GM23338 (cell line): ENCODE results near the gene MYH10. TPM values are rescaled to one million over a fixed set of nuclear protein-coding genes. Genes with fewer than 3 reads are reported as not detected.

Experiments
- ATAC-seq: fragments of 200-7000 bp; cut with Tn5 transposase; 3 replicates; pipeline ENCODE4 v1.9.1; 2020
- DNase-seq: peaks from one replicate; pipeline ENCODE4 v3.0.0-alpha.2; 2015; ENCODE audit warnings: low spot score
- H2AFZ ChIP-seq: fragments of 200-600 bp; sonication (generic); 2 replicates; pipeline ENCODE4 v1.8.0; 2016; ENCODE audit warnings: antibody characterized with exemption, mild to moderate bottlenecking, moderate library complexity
- H3F3A ChIP-seq: fragments of 200-600 bp; sonication (generic); replicated peaks from 2 replicates; pipeline ENCODE4 v1.8.0; 2017; ENCODE audit warnings: antibody characterized with exemption, mixed run types, low read depth
- H3K27ac ChIP-seq: fragments of 200-600 bp; sonication (generic); 2 replicates; pipeline ENCODE4 v1.6.1; 2016; ENCODE audit warnings: low read depth
- H3K27me3 ChIP-seq: fragments of 200-600 bp; sonication (generic); 2 replicates; pipeline ENCODE4 v1.8.0; 2016; ENCODE audit warnings: mild to moderate bottlenecking, mixed run types, moderate library complexity; ENCODE audit not compliant: insufficient read depth
- H3K36me3 ChIP-seq: fragments of 200-600 bp; sonication (generic); 2 replicates; pipeline ENCODE4 v1.8.0; 2016; ENCODE audit warnings: mild to moderate bottlenecking; ENCODE audit not compliant: insufficient read depth
- H3K4me1 ChIP-seq: fragments of 200-600 bp; sonication (generic); 2 replicates; pipeline ENCODE4 v1.8.0; 2016; ENCODE audit warnings: mild to moderate bottlenecking, moderate library complexity; ENCODE audit not compliant: insufficient read depth
- H3K4me2 ChIP-seq: fragments of 200-600 bp; sonication (generic); 2 replicates; pipeline ENCODE4 v1.7.1; 2017; ENCODE audit warnings: mixed run types
- H3K4me3 ChIP-seq: fragments of 200-600 bp; sonication (generic); 2 replicates; pipeline ENCODE4 v1.6.1; 2016; ENCODE audit warnings: mixed run types
- H3K79me2 ChIP-seq: fragments of 200-600 bp; sonication (generic); replicated peaks from 2 replicates; pipeline ENCODE4 v1.8.0; 2017; ENCODE audit warnings: mild to moderate bottlenecking; ENCODE audit not compliant: insufficient read depth
- H3K9me2 ChIP-seq: fragments of 200-600 bp; sonication (generic); 2 replicates; pipeline ENCODE4 v1.8.0; 2017; ENCODE audit not compliant: insufficient read depth
- H4K20me1 ChIP-seq: fragments of 200-600 bp; sonication (generic); replicated peaks from 2 replicates; pipeline ENCODE4 v1.8.0; 2017; ENCODE audit warnings: mild to moderate bottlenecking; ENCODE audit not compliant: insufficient read depth
- H3K27ac Mint-ChIP-seq: 2 replicates; pipeline ENCODE4 v1.8.0; 2020; ENCODE audit warnings: inconsistent platforms, mild to moderate bottlenecking, moderate library complexity, mixed read lengths
- H3K27me3 Mint-ChIP-seq: 3 replicates; pipeline ENCODE4 v1.8.0; 2022; ENCODE audit warnings: low read depth, mild to moderate bottlenecking, moderate library complexity, mixed read lengths, inconsistent platforms; ENCODE audit not compliant: insufficient read depth, poor library complexity
- H3K36me3 Mint-ChIP-seq: 3 replicates; pipeline ENCODE4 v1.8.0; 2021; ENCODE audit warnings: low read depth, mild to moderate bottlenecking, inconsistent platforms, moderate library complexity, mixed read lengths
- H3K4me1 Mint-ChIP-seq: 3 replicates; pipeline ENCODE4 v1.8.0; 2020; ENCODE audit warnings: mild to moderate bottlenecking, inconsistent platforms, mixed read lengths
- H3K4me3 Mint-ChIP-seq: 3 replicates; pipeline ENCODE4 v1.8.0; 2021; ENCODE audit warnings: moderate library complexity, mild to moderate bottlenecking, inconsistent platforms, mixed read lengths
- H3K9me3 Mint-ChIP-seq: 3 replicates; pipeline ENCODE4 v1.8.0; 2020; ENCODE audit warnings: moderate library complexity, mild to moderate bottlenecking, inconsistent platforms, mixed read lengths
- CREB1 ChIP-seq: fragments of 250-450 bp; sonication (Bioruptor Pico); IDR thresholded peaks from 2 replicates; pipeline ENCODE4 v1.5.0; 2020; ENCODE audit warnings: low read depth, mild to moderate bottlenecking, moderate library complexity
- EZH2 ChIP-seq: fragments of 200-600 bp; sonication (generic); IDR thresholded peaks from one replicate; pipeline ENCODE4 v1.8.0; 2017; ENCODE audit warnings: antibody characterized with exemption, mild to moderate bottlenecking, low read depth; ENCODE audit not compliant: unreplicated experiment
- NANOG ChIP-seq: IDR thresholded peaks from 2 replicates; pipeline ENCODE4 v1.6.1; 2016; ENCODE audit warnings: antibody characterized with exemption, borderline replicate concordance
- POLR2AphosphoS5 ChIP-seq: IDR thresholded peaks from 2 replicates; pipeline ENCODE4 v1.6.1; 2016; ENCODE audit warnings: antibody characterized with exemption, low read depth
- STAT1 ChIP-seq: IDR thresholded peaks from one replicate; pipeline ENCODE4 v1.6.1; 2016; ENCODE audit warnings: antibody characterized with exemption; ENCODE audit not compliant: unreplicated experiment
- ZNF331 ChIP-seq: fragments of 250-450 bp; sonication (Bioruptor Pico); IDR thresholded peaks from 2 replicates; pipeline ENCODE4 v1.5.0; 2020; ENCODE audit warnings: low read depth, mild to moderate bottlenecking, moderate library complexity
- polyA plus RNA-seq: library from polyadenylated mRNA; unstranded; fragments of >200 nt; fragmentation: Nextera tagmentation; extraction: Ambion mirVana; gene quantifications from 2 replicates; pipeline ENCODE4 v1.2.1, GENCODE V29; 2016
- total RNA-seq: library from RNA; depleted of rRNA; stranded (reverse); fragments of >200 nt; shearing (Covaris generic); gene quantifications from 2 replicates; pipeline ENCODE4 v1.2.3, GENCODE V29; 2014
- TF ChIP-seq, protein P1 (sequence below): fragments of 250-450 bp; sonication (Bioruptor Pico); IDR thresholded peaks from 2 replicates; pipeline ENCODE4 v1.5.0; 2020; ENCODE audit warnings: mild to moderate bottlenecking, moderate library complexity
- TF ChIP-seq, protein P2 (sequence below), 2 experiments: fragments of 200-600 bp in 1 of 2; sonication (generic) in 1 of 2; conservative IDR thresholded peaks; 2 replicates each; pipeline versions ENCODE4 v1.5.1 to v1.6.1; 2016 to 2017; ENCODE audit warnings: antibody characterized with exemption in 2 of 2, low read depth in 2 of 2, mild to moderate bottlenecking in 2 of 2, moderate library complexity in 1 of 2

The MYH10 gene
- total and polyA plus RNA-seq, 2 experiments from 2014 or later = 89.5 to 230 TPM

DNA sequence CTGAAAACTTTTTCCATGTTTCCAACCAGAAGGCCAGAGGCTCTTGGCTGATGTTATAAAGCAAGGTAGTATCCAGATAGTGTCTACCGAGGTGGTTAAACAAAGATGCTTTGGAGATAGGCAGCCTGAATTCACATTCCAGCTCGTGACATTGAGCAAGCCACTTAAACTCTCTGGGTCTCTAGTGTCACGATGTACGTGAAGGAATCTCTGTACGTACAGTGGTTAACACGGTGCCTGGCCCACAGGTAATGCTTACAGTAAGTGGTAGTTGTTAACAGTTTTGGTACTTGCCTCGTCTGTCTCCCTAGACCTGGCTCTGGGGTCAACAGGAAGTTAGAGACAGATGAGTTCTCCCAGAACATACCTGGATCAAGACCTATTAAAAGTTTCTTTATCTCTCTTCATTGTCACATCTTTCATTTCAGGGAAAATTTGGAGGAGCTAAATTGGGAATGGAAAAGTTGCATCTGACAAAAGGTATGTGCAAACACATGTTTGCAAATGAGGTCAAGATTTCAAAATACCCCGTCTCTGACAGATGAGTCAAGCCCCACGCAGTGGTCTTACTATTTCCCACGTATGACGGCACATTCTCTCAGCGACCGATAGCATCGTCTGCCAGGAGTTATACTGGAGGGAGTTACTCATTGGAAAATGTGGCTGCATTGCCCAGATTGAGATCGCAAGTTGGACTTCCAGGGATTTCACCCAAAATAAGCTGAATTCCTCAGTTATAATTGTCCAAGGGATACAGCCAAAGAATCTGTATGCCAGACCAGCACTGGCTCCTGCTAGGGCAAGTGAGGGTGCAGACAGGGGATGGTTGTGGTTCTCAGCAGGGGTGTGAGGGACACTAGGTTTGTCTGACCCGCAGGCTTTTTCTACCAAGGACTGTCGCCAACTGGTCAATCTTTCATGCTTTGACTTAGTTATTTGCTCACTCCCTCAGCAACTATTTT, 18.9 kb upstream of the MYH10 start (continued):
- TF ChIP-seq, protein P1, sequence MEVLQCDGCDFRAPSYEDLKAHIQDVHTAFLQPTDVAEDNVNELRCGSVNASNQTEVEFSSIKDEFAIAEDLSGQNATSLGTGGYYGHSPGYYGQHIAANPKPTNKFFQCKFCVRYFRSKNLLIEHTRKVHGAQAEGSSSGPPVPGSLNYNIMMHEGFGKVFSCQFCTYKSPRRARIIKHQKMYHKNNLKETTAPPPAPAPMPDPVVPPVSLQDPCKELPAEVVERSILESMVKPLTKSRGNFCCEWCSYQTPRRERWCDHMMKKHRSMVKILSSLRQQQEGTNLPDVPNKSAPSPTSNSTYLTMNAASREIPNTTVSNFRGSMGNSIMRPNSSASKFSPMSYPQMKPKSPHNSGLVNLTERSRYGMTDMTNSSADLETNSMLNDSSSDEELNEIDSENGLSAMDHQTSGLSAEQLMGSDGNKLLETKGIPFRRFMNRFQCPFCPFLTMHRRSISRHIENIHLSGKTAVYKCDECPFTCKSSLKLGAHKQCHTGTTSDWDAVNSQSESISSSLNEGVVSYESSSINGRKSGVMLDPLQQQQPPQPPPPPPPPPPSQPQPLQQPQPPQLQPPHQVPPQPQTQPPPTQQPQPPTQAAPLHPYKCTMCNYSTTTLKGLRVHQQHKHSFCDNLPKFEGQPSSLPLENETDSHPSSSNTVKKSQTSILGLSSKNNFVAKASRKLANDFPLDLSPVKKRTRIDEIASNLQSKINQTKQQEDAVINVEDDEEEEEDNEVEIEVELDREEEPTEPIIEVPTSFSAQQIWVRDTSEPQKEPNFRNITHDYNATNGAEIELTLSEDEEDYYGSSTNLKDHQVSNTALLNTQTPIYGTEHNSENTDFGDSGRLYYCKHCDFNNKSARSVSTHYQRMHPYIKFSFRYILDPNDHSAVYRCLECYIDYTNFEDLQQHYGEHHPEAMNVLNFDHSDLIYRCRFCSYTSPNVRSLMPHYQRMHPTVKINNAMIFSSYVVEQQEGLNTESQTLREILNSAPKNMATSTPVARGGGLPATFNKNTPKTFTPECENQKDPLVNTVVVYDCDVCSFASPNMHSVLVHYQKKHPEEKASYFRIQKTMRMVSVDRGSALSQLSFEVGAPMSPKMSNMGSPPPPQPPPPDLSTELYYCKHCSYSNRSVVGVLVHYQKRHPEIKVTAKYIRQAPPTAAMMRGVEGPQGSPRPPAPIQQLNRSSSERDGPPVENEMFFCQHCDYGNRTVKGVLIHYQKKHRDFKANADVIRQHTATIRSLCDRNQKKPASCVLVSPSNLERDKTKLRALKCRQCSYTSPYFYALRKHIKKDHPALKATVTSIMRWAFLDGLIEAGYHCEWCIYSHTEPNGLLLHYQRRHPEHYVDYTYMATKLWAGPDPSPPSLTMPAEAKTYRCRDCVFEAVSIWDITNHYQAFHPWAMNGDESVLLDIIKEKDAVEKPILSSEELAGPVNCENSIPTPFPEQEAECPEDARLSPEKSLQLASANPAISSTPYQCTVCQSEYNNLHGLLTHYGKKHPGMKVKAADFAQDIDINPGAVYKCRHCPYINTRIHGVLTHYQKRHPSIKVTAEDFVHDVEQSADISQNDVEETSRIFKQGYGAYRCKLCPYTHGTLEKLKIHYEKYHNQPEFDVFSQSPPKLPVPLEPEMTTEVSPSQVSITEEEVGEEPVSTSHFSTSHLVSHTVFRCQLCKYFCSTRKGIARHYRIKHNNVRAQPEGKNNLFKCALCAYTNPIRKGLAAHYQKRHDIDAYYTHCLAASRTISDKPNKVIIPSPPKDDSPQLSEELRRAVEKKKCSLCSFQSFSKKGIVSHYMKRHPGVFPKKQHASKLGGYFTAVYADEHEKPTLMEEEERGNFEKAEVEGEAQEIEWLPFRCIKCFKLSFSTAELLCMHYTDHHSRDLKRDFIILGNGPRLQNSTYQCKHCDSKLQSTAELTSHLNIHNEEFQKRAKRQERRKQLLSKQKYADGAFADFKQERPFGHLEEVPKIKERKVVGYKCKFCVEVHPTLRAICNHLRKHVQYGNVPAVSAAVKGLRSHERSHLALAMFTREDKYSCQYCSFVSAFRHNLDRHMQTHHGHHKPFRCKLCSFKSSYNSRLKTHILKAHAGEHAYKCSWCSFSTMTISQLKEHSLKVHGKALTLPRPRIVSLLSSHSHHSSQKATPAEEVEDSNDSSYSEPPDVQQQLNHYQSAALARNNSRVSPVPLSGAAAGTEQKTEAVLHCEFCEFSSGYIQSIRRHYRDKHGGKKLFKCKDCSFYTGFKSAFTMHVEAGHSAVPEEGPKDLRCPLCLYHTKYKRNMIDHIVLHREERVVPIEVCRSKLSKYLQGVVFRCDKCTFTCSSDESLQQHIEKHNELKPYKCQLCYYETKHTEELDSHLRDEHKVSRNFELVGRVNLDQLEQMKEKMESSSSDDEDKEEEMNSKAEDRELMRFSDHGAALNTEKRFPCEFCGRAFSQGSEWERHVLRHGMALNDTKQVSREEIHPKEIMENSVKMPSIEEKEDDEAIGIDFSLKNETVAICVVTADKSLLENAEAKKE (CRISPR knock-in tag) = no peak
- TF ChIP-seq STAT1 = no peak
- TF ChIP-seq ZNF331 (CRISPR knock-in tag) = no peak
- TF ChIP-seq POLR2AphosphoS5 = no peak

DNA sequence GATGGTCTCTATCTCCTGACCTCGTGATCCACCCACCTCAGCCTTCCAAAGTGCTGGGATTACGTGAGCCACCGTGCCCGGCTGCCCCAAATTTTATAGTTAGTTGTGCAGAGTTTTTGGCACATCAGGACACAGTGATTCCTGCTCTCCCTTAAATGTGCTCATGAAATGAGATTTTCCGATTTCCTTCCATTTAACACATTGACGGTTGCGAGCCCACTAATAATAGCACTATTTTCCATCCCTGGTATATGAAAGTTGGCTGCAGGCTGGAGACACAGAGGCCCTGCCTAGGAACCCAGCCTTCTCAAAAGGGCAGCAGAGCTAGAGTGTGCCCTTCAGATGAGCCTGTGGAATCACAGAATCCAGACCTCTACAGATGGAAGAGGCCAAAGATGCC, 17.4 kb upstream of the MYH10 start:
- Histone ChIP-seq H3K79me2 (no peaks in the 10 kb centered on the region), H3K4me3 (no peak overlapping the region), H3K4me1 (peaks cover 9% of the 10 kb centered on the region), H3K9me2 (no peaks in the 10 kb centered on the region), H4K20me1 (no peaks in the 10 kb centered on the region), H3K36me3 (no peaks in the 10 kb centered on the region), H3K27me3 (no peaks in the 10 kb centered on the region), H3K27ac (no peak overlapping the region), H3F3A (no peaks in the 10 kb centered on the region), H2AFZ (no peak overlapping the region), H3K4me2 (no peak overlapping the region)
- Mint-ChIP-seq H3K27me3 (no peaks in the 10 kb centered on the region), H3K36me3 (no peaks in the 10 kb centered on the region), H3K27ac (no peak overlapping the region), H3K9me3 (no peaks in the 10 kb centered on the region), H3K4me3 (no peak overlapping the region), H3K4me1 (peaks cover 10% of the 10 kb centered on the region)
- ATAC-seq = no peak
- TF ChIP-seq NANOG (no peak), POLR2AphosphoS5 (no peak), ZNF331 (CRISPR knock-in tag) (no peak), CREB1 (CRISPR knock-in tag) (no peak), EZH2 (no peak), STAT1 (no peak)
- TF ChIP-seq, protein P2, sequence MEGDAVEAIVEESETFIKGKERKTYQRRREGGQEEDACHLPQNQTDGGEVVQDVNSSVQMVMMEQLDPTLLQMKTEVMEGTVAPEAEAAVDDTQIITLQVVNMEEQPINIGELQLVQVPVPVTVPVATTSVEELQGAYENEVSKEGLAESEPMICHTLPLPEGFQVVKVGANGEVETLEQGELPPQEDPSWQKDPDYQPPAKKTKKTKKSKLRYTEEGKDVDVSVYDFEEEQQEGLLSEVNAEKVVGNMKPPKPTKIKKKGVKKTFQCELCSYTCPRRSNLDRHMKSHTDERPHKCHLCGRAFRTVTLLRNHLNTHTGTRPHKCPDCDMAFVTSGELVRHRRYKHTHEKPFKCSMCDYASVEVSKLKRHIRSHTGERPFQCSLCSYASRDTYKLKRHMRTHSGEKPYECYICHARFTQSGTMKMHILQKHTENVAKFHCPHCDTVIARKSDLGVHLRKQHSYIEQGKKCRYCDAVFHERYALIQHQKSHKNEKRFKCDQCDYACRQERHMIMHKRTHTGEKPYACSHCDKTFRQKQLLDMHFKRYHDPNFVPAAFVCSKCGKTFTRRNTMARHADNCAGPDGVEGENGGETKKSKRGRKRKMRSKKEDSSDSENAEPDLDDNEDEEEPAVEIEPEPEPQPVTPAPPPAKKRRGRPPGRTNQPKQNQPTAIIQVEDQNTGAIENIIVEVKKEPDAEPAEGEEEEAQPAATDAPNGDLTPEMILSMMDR (conservative IDR thresholded peaks at IDR 0.05; ENCODE audit: low read depth in 2 of 2) = no peak
- DNase-seq = no peak
